GM23338 (cell line): Measurements from ENCODE around the gene RGS16. TPM values are rescaled to one million over a fixed set of nuclear protein-coding genes. Genes with fewer than 3 reads are reported as not detected.

Source experiments
- ATAC-seq: fragments of 200-7000 bp; cut with Tn5 transposase; 3 replicates; pipeline ENCODE4 v1.9.1; 2020
- DNase-seq: peaks from one replicate; pipeline ENCODE4 v3.0.0-alpha.2; 2015; ENCODE audit warnings: low spot score
- H2AFZ ChIP-seq: fragments of 200-600 bp; sonication (generic); 2 replicates; pipeline ENCODE4 v1.8.0; 2016; ENCODE audit warnings: antibody characterized with exemption, mild to moderate bottlenecking, moderate library complexity
- H3F3A ChIP-seq: fragments of 200-600 bp; sonication (generic); replicated peaks from 2 replicates; pipeline ENCODE4 v1.8.0; 2017; ENCODE audit warnings: antibody characterized with exemption, mixed run types, low read depth
- H3K27ac ChIP-seq: fragments of 200-600 bp; sonication (generic); 2 replicates; pipeline ENCODE4 v1.6.1; 2016; ENCODE audit warnings: low read depth
- H3K27me3 ChIP-seq: fragments of 200-600 bp; sonication (generic); 2 replicates; pipeline ENCODE4 v1.8.0; 2016; ENCODE audit warnings: mild to moderate bottlenecking, mixed run types, moderate library complexity; ENCODE audit not compliant: insufficient read depth
- H3K36me3 ChIP-seq: fragments of 200-600 bp; sonication (generic); 2 replicates; pipeline ENCODE4 v1.8.0; 2016; ENCODE audit warnings: mild to moderate bottlenecking; ENCODE audit not compliant: insufficient read depth
- H3K4me1 ChIP-seq: fragments of 200-600 bp; sonication (generic); 2 replicates; pipeline ENCODE4 v1.8.0; 2016; ENCODE audit warnings: mild to moderate bottlenecking, moderate library complexity; ENCODE audit not compliant: insufficient read depth
- H3K4me2 ChIP-seq: fragments of 200-600 bp; sonication (generic); 2 replicates; pipeline ENCODE4 v1.7.1; 2017; ENCODE audit warnings: mixed run types
- H3K4me3 ChIP-seq: fragments of 200-600 bp; sonication (generic); 2 replicates; pipeline ENCODE4 v1.6.1; 2016; ENCODE audit warnings: mixed run types
- H3K79me2 ChIP-seq: fragments of 200-600 bp; sonication (generic); replicated peaks from 2 replicates; pipeline ENCODE4 v1.8.0; 2017; ENCODE audit warnings: mild to moderate bottlenecking; ENCODE audit not compliant: insufficient read depth
- H3K9me2 ChIP-seq: fragments of 200-600 bp; sonication (generic); 2 replicates; pipeline ENCODE4 v1.8.0; 2017; ENCODE audit not compliant: insufficient read depth
- H4K20me1 ChIP-seq: fragments of 200-600 bp; sonication (generic); replicated peaks from 2 replicates; pipeline ENCODE4 v1.8.0; 2017; ENCODE audit warnings: mild to moderate bottlenecking; ENCODE audit not compliant: insufficient read depth
- H3K27ac Mint-ChIP-seq: 2 replicates; pipeline ENCODE4 v1.8.0; 2020; ENCODE audit warnings: inconsistent platforms, mild to moderate bottlenecking, moderate library complexity, mixed read lengths
- H3K27me3 Mint-ChIP-seq: 3 replicates; pipeline ENCODE4 v1.8.0; 2022; ENCODE audit warnings: low read depth, mild to moderate bottlenecking, moderate library complexity, mixed read lengths, inconsistent platforms; ENCODE audit not compliant: insufficient read depth, poor library complexity
- H3K36me3 Mint-ChIP-seq: 3 replicates; pipeline ENCODE4 v1.8.0; 2021; ENCODE audit warnings: low read depth, mild to moderate bottlenecking, inconsistent platforms, moderate library complexity, mixed read lengths
- H3K4me1 Mint-ChIP-seq: 3 replicates; pipeline ENCODE4 v1.8.0; 2020; ENCODE audit warnings: mild to moderate bottlenecking, inconsistent platforms, mixed read lengths
- H3K4me3 Mint-ChIP-seq: 3 replicates; pipeline ENCODE4 v1.8.0; 2021; ENCODE audit warnings: moderate library complexity, mild to moderate bottlenecking, inconsistent platforms, mixed read lengths
- H3K9me3 Mint-ChIP-seq: 3 replicates; pipeline ENCODE4 v1.8.0; 2020; ENCODE audit warnings: moderate library complexity, mild to moderate bottlenecking, inconsistent platforms, mixed read lengths
- CREB1 ChIP-seq: fragments of 250-450 bp; sonication (Bioruptor Pico); IDR thresholded peaks from 2 replicates; pipeline ENCODE4 v1.5.0; 2020; ENCODE audit warnings: low read depth, mild to moderate bottlenecking, moderate library complexity
- CTCF ChIP-seq, 2 experiments: fragments of 200-600 bp in 1 of 2; sonication (generic) in 1 of 2; conservative IDR thresholded peaks; 2 replicates each; pipeline versions ENCODE4 v1.5.1 to v1.6.1; 2016 to 2017; ENCODE audit warnings: antibody characterized with exemption in 2 of 2, low read depth in 2 of 2, mild to moderate bottlenecking in 2 of 2, moderate library complexity in 1 of 2
- ETS1 ChIP-seq: IDR thresholded peaks from 2 replicates; pipeline ENCODE4 v1.6.1; 2016; ENCODE audit warnings: antibody characterized with exemption
- EZH2 ChIP-seq: fragments of 200-600 bp; sonication (generic); IDR thresholded peaks from one replicate; pipeline ENCODE4 v1.8.0; 2017; ENCODE audit warnings: antibody characterized with exemption, mild to moderate bottlenecking, low read depth; ENCODE audit not compliant: unreplicated experiment
- EZH2phosphoT487 ChIP-seq: fragments of 200-600 bp; sonication (generic); IDR thresholded peaks from one replicate; pipeline ENCODE4 v1.8.1; 2018; ENCODE audit warnings: antibody characterized with exemption; ENCODE audit not compliant: unreplicated experiment
- JUNB ChIP-seq: IDR thresholded peaks from one replicate; pipeline ENCODE4 v1.6.1; 2016; ENCODE audit warnings: antibody characterized with exemption; ENCODE audit not compliant: unreplicated experiment
- NANOG ChIP-seq: IDR thresholded peaks from 2 replicates; pipeline ENCODE4 v1.6.1; 2016; ENCODE audit warnings: antibody characterized with exemption, borderline replicate concordance
- POLR2AphosphoS5 ChIP-seq: IDR thresholded peaks from 2 replicates; pipeline ENCODE4 v1.6.1; 2016; ENCODE audit warnings: antibody characterized with exemption, low read depth
- STAT1 ChIP-seq: IDR thresholded peaks from one replicate; pipeline ENCODE4 v1.6.1; 2016; ENCODE audit warnings: antibody characterized with exemption; ENCODE audit not compliant: unreplicated experiment
- ZNF114 ChIP-seq: fragments of 250-450 bp; sonication (Bioruptor Pico); IDR thresholded peaks from 2 replicates; pipeline ENCODE4 v1.5.0; 2020; ENCODE audit warnings: mild to moderate bottlenecking, moderate library complexity
- ZNF331 ChIP-seq: fragments of 250-450 bp; sonication (Bioruptor Pico); IDR thresholded peaks from 2 replicates; pipeline ENCODE4 v1.5.0; 2020; ENCODE audit warnings: low read depth, mild to moderate bottlenecking, moderate library complexity
- ZNF462 ChIP-seq: fragments of 250-450 bp; sonication (Bioruptor Pico); IDR thresholded peaks from 2 replicates; pipeline ENCODE4 v1.5.0; 2020; ENCODE audit warnings: mild to moderate bottlenecking, moderate library complexity
- polyA plus RNA-seq: library from polyadenylated mRNA; unstranded; fragments of >200 nt; fragmentation: Nextera tagmentation; extraction: Ambion mirVana; gene quantifications from 2 replicates; pipeline ENCODE4 v1.2.1, GENCODE V29; 2016
- total RNA-seq: library from RNA; depleted of rRNA; stranded (reverse); fragments of >200 nt; shearing (Covaris generic); gene quantifications from 2 replicates; pipeline ENCODE4 v1.2.3, GENCODE V29; 2014
- TF ChIP-seq, protein P1 (sequence below): IDR thresholded peaks from one replicate; pipeline ENCODE4 v1.6.1; 2018; ENCODE audit warnings: antibody characterized with exemption; ENCODE audit not compliant: unreplicated experiment

Gene RGS16
- total and polyA plus RNA-seq, 2 experiments from 2014 or later = 15.4 to 31.6 TPM

GRCh38 chr1:182642461-182642860 is 38.3 kb upstream of the RGS16 start:
- Histone ChIP-seq H3K79me2 (no peaks in the 10 kb centered on the region), H3K4me3 (no peak overlapping the region), H3K27me3 (no peaks in the 10 kb centered on the region), H2AFZ (no peak overlapping the region), H3F3A (no peaks in the 10 kb centered on the region), H3K4me1 (no peaks in the 10 kb centered on the region), H3K36me3 (no peaks in the 10 kb centered on the region), H3K27ac (no peak overlapping the region), H3K4me2 (no peak overlapping the region), H4K20me1 (no peaks in the 10 kb centered on the region), H3K9me2 (peaks cover 18% of the 10 kb centered on the region)
- Mint-ChIP-seq H3K27me3 (peaks cover 4% of the 10 kb centered on the region), H3K9me3 (no peaks in the 10 kb centered on the region; the same call in 2 of the 3 replicates), H3K4me1 (no peaks in the 10 kb centered on the region; the same call in 2 of the 3 replicates), H3K36me3 (no peaks in the 10 kb centered on the region), H3K27ac (no peak overlapping the region), H3K4me3 (no peak overlapping the region)
- ATAC-seq (no peak), DNase-seq (no peak)
- TF ChIP-seq CTCF (conservative IDR thresholded peaks at IDR 0.05; ENCODE audit: low read depth in 2 of 2) (no peak), EZH2 (no peak), JUNB (no peak), EZH2phosphoT487 (no peak), ZNF462 (CRISPR knock-in tag) (no peak), NANOG (no peak), POLR2AphosphoS5 (no peak), ETS1 (no peak), STAT1 (no peak), ZNF331 (CRISPR knock-in tag) (no peak), CREB1 (CRISPR knock-in tag) (no peak), ZNF114 (CRISPR knock-in tag) (no peak)
- TF ChIP-seq, protein P1, sequence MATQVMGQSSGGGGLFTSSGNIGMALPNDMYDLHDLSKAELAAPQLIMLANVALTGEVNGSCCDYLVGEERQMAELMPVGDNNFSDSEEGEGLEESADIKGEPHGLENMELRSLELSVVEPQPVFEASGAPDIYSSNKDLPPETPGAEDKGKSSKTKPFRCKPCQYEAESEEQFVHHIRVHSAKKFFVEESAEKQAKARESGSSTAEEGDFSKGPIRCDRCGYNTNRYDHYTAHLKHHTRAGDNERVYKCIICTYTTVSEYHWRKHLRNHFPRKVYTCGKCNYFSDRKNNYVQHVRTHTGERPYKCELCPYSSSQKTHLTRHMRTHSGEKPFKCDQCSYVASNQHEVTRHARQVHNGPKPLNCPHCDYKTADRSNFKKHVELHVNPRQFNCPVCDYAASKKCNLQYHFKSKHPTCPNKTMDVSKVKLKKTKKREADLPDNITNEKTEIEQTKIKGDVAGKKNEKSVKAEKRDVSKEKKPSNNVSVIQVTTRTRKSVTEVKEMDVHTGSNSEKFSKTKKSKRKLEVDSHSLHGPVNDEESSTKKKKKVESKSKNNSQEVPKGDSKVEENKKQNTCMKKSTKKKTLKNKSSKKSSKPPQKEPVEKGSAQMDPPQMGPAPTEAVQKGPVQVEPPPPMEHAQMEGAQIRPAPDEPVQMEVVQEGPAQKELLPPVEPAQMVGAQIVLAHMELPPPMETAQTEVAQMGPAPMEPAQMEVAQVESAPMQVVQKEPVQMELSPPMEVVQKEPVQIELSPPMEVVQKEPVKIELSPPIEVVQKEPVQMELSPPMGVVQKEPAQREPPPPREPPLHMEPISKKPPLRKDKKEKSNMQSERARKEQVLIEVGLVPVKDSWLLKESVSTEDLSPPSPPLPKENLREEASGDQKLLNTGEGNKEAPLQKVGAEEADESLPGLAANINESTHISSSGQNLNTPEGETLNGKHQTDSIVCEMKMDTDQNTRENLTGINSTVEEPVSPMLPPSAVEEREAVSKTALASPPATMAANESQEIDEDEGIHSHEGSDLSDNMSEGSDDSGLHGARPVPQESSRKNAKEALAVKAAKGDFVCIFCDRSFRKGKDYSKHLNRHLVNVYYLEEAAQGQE = no peak
